CD8-positive, alpha-beta memory T cell (primary cell): ENCODE data around the gene RASGRP3. TPM values are rescaled to one million over a fixed set of nuclear protein-coding genes. Genes with fewer than 3 reads are reported as not detected.

ENCODE experiments used
- CTCF ChIA-PET: fragments of 350-600 bp; sonication (Branson Sonifier 250); formaldehyde crosslinking; loops from one replicate; lab custom pipeline; 2021; ENCODE audit warnings: antibody characterized with exemption; lab: Charles Lee
- POLR2A ChIA-PET: fragments of 350-600 bp; sonication (Branson Sonifier 250); formaldehyde crosslinking; loops from one replicate; lab custom pipeline; 2021; ENCODE audit warnings: antibody characterized with exemption; lab: Charles Lee
- DNase-seq, 5 donors: peaks; one replicate each; pipeline versions ENCODE4 v3.0.0 to v3.0.0-alpha.2; 2020 to 2022; ENCODE audit warnings: mixed read lengths in 1 of 5
- H3K27ac ChIP-seq: one replicate; pipeline ENCODE4 v1.7.0; 2013; ENCODE audit warnings: low read depth, mild to moderate bottlenecking, low read length, moderate library complexity
- H3K27me3 ChIP-seq: 2 replicates; pipeline ENCODE4 v1.7.0; 2013; ENCODE audit warnings: low read length, mild to moderate bottlenecking; ENCODE audit not compliant: insufficient read depth, poor library complexity, severe bottlenecking
- H3K36me3 ChIP-seq: 2 replicates; pipeline ENCODE4 v1.7.0; 2013; ENCODE audit warnings: mild to moderate bottlenecking, low read length, moderate library complexity; ENCODE audit not compliant: insufficient read depth
- H3K4me1 ChIP-seq: 2 replicates; pipeline ENCODE4 v1.7.0; 2013; ENCODE audit warnings: mild to moderate bottlenecking, low read length, moderate library complexity; ENCODE audit not compliant: insufficient read depth
- H3K4me3 ChIP-seq: 2 replicates; pipeline ENCODE4 v1.7.0; 2013; ENCODE audit warnings: mild to moderate bottlenecking, low read length
- H3K9me3 ChIP-seq: 2 replicates; pipeline ENCODE4 v1.7.0; 2013; ENCODE audit warnings: mild to moderate bottlenecking, low read length
- H3K27ac Mint-ChIP-seq, 8 donors: one replicate each; pipeline ENCODE4 v1.8.0; 2020 to 2021; ENCODE audit warnings: mixed read lengths in 8 of 8, mild to moderate bottlenecking in 6 of 8, inconsistent platforms in 3 of 8, moderate library complexity in 3 of 8
- H3K27me3 Mint-ChIP-seq, 2 donors: one replicate each; pipeline ENCODE4 v1.8.0; 2020 to 2021; ENCODE audit warnings: mixed read lengths in 2 of 2, mild to moderate bottlenecking in 1 of 2, moderate library complexity in 1 of 2
- H3K36me3 Mint-ChIP-seq, 3 donors: one replicate each; pipeline ENCODE4 v1.8.0; 2020 to 2021; ENCODE audit warnings: mixed read lengths in 3 of 3, inconsistent platforms in 1 of 3, mild to moderate bottlenecking in 1 of 3
- H3K4me1 Mint-ChIP-seq, 3 donors: one replicate each; pipeline ENCODE4 v1.8.0; 2020 to 2021; ENCODE audit warnings: mixed read lengths in 3 of 3, inconsistent platforms in 1 of 3, mild to moderate bottlenecking in 1 of 3
- H3K4me3 Mint-ChIP-seq, 7 donors: one replicate each; pipeline ENCODE4 v1.8.0; 2020 to 2021; ENCODE audit warnings: mixed read lengths in 7 of 7, mild to moderate bottlenecking in 6 of 7, moderate library complexity in 4 of 7, inconsistent platforms in 2 of 7
- H3K9me3 Mint-ChIP-seq, 5 donors: one replicate each; pipeline ENCODE4 v1.8.0; 2020 to 2022; ENCODE audit warnings: mixed read lengths in 5 of 5, mild to moderate bottlenecking in 3 of 5, moderate library complexity in 2 of 5, inconsistent platforms in 1 of 5
- polyA plus RNA-seq: library from polyadenylated mRNA; unstranded; fragments of 300-500 nt; fragmentation: Illumina TruSeq; gene quantifications from one replicate; pipeline ENCODE4 v1.2.3, GENCODE V29; 2021
- total RNA-seq, 2 experiments: library from RNA; stranded (reverse); gene quantifications; one replicate each; pipeline ENCODE4 v1.2.3, GENCODE V29; 2021

Gene RASGRP3
- total and polyA plus RNA-seq, 3 experiments from 2014 or later: 3.1 to 3.6 (median 3.5) TPM

DNA sequence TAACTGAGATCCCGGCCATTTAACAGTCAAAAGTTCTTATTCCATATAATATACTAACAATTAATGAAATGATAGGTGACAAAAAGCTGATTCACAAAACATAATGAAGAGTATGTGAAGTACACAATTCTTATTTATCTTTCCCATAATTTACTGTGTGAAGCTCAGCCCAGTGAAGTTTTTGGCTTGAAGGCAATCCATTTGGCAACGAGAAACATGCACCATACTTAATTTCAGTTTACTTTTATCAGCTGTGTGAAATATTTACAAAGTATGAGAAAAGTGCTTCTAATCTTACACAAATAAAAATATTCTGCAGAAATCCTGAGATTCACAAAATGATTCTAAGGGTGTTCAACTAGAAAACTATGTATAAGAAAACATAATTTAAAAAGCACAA, 110.3 kb downstream of the RASGRP3 start:
- H3K27ac ChIP-seq: no peak overlapping the region
- Mint-ChIP-seq H3K9me3 (no peaks in the 10 kb centered on the region), H3K36me3 (peaks cover 0 to 77% (median 17%) of the 10 kb centered on the region in 3 donors), H3K27me3 (no peaks in the 10 kb centered on the region), H3K4me3 (no peak overlapping the region), H3K27ac (peak overlapping the region in 2 of 8 donors; percentile 4 to 36), H3K4me1 (peaks cover 7 to 13% (median 10%) of the 10 kb centered on the region in 3 donors)
- POLR2A ChIA-PET: no interaction called here
- CTCF ChIA-PET: no interaction called here
- H3K36me3 ChIP-seq: peaks cover 26% of the 10 kb centered on the region
- H3K4me3 ChIP-seq: no peak overlapping the region
- no peak for DNase-seq
- peaks cover 11% of the 10 kb centered on the region for H3K4me1 ChIP-seq
- no peaks in the 10 kb centered on the region for H3K9me3 ChIP-seq
- no peaks in the 10 kb centered on the region for H3K27me3 ChIP-seq

DNA sequence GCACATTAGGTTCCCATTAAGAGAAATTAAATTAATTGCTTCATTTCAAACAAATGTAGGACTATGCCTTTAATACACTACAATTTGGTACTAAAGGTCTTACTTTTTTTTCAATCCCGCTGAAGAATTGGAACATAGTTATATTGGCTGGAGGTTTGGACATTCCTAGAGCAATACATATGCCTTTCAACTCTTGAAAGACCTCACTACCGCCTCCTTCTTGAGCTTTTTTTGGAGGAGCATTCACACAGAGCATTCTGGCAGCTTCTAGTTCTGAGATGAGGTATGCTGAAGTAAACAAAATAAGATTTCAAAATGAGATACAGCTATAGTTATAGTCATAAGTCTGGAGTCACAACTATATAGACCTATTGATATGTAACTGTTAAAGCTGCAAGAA, 111.8 kb downstream of the RASGRP3 start:
- Mint-ChIP-seq H3K4me1 (peaks cover 8 to 15% (median 13%) of the 10 kb centered on the region in 3 donors), H3K27me3 (no peaks in the 10 kb centered on the region), H3K9me3 (no peaks in the 10 kb centered on the region), H3K4me3 (no peak overlapping the region), H3K27ac (no peak overlapping the region), H3K36me3 (peaks cover 0 to 83% (median 17%) of the 10 kb centered on the region in 3 donors)
- no peaks in the 10 kb centered on the region for H3K27me3 ChIP-seq
- no peaks in the 10 kb centered on the region for H3K4me1 ChIP-seq
- peaks cover 26% of the 10 kb centered on the region for H3K36me3 ChIP-seq
- DNase-seq: no peak
- H3K27ac ChIP-seq: no peak overlapping the region
- CTCF ChIA-PET: interaction anchor here (1.8 kb wide), 1 partner anchor 11 kb away, joined by 6 read pairs; the partner anchor contains the start of gene FAM98A
- POLR2A ChIA-PET: no interaction called here
- H3K9me3 ChIP-seq: no peaks in the 10 kb centered on the region
- no peak overlapping the region for H3K4me3 ChIP-seq

GRCh38 chr2:33589444-33589843, 113.0 kb downstream of the RASGRP3 start:
- ChIA-PET CTCF (interaction anchor here (1.8 kb wide), 1 partner anchor 10 kb away, joined by 6 read pairs; the partner anchor contains the start of gene FAM98A), POLR2A (no interaction called here)
- Mint-ChIP-seq H3K9me3 (no peaks in the 10 kb centered on the region), H3K27ac (no peak overlapping the region), H3K4me1 (peaks cover 14 to 25% (median 21%) of the 10 kb centered on the region in 3 donors), H3K27me3 (no peaks in the 10 kb centered on the region), H3K4me3 (no peak overlapping the region), H3K36me3 (peaks cover 0 to 83% (median 22%) of the 10 kb centered on the region in 3 donors)
- H3K27ac ChIP-seq: no peak overlapping the region
- H3K4me3 ChIP-seq: no peak overlapping the region
- no peak for DNase-seq
- no peaks in the 10 kb centered on the region for H3K27me3 ChIP-seq
- peaks cover 35% of the 10 kb centered on the region for H3K36me3 ChIP-seq
- no peaks in the 10 kb centered on the region for H3K9me3 ChIP-seq
- H3K4me1 ChIP-seq: no peaks in the 10 kb centered on the region

- ChIA-PET POLR2A (no interaction called here), CTCF (interaction anchor here (2.7 to 5.4 kb wide), 2 partner anchors 12 to 120 kb away, joined by 10 to 31 read pairs; no protein-coding TSS in a partner anchor)
- Histone ChIP-seq H3K9me3 (no peaks in the 10 kb centered on the region), H3K27ac (no peak overlapping the region), H3K4me3 (no peak overlapping the region), H3K27me3 (no peaks in the 10 kb centered on the region), H3K4me1 (peaks cover 20% of the 10 kb centered on the region), H3K36me3 (peaks cover 24% of the 10 kb centered on the region)
- peaks cover 7 to 59% (median 11%) of the 10 kb centered on the region in 3 donors for H3K36me3 Mint-ChIP-seq
- DNase-seq: no peak
- H3K4me3 Mint-ChIP-seq: peak overlapping the region in 1 of 7 donors; percentile 19
- H3K27me3 Mint-ChIP-seq: peaks cover 0 to 1% of the 10 kb centered on the region in 2 donors
- no peaks in the 10 kb centered on the region for H3K9me3 Mint-ChIP-seq
- peak overlapping the region in 2 of 8 donors; percentile 41 to 48 for H3K27ac Mint-ChIP-seq
- H3K4me1 Mint-ChIP-seq: peaks cover 51 to 60% (median 60%) of the 10 kb centered on the region in 3 donors
These were observed 118.9 kb downstream of the RASGRP3 start for GRCh38 chr2:33595385-33595784.

- CTCF ChIA-PET: interaction anchor here (5.4 kb wide), 1 partner anchor 14 kb away, joined by 31 read pairs; no protein-coding TSS in a partner anchor
- no peaks in the 10 kb centered on the region for H3K27me3 ChIP-seq
- H3K9me3 Mint-ChIP-seq: no peaks in the 10 kb centered on the region
- peaks cover 47 to 60% (median 58%) of the 10 kb centered on the region in 3 donors for H3K4me1 Mint-ChIP-seq
- no peaks in the 10 kb centered on the region for H3K9me3 ChIP-seq
- H3K27me3 Mint-ChIP-seq: peaks cover 0 to 1% of the 10 kb centered on the region in 2 donors
- POLR2A ChIA-PET: no interaction called here
- peaks cover 17% of the 10 kb centered on the region for H3K36me3 ChIP-seq
- no peak overlapping the region for H3K27ac ChIP-seq
- H3K36me3 Mint-ChIP-seq: peaks cover 7 to 43% (median 11%) of the 10 kb centered on the region in 3 donors
- H3K4me3 ChIP-seq: no peak overlapping the region
- peaks cover 20% of the 10 kb centered on the region for H3K4me1 ChIP-seq
- H3K4me3 Mint-ChIP-seq: peak overlapping the region in 5 of 7 donors; percentile 5 to 95 (median 43)
- peak overlapping the region in 2 of 8 donors; percentile 26 to 35 for H3K27ac Mint-ChIP-seq
- no peak for DNase-seq
These were observed 120.6 kb downstream of the RASGRP3 start for GRCh38 chr2:33597026-33597425.

- ChIA-PET CTCF (interaction anchor here (1.1 to 5.4 kb wide), 4 partner anchors 10 to 1058 kb away, joined by 3 to 31 read pairs (median 14); partner anchors contain the start of gene RASGRP3), POLR2A (interaction anchor here (1.1 to 1.6 kb wide), 2 partner anchors 123 to 226 kb away, joined by 3 to 12 read pairs; partner anchors contain the start of gene RASGRP3)
- Histone ChIP-seq H3K4me3 (peak overlapping the region; percentile 87), H3K27ac (peak overlapping the region; percentile 83), H3K9me3 (no peaks in the 10 kb centered on the region), H3K4me1 (peaks cover 20% of the 10 kb centered on the region), H3K27me3 (no peaks in the 10 kb centered on the region), H3K36me3 (peaks cover 14% of the 10 kb centered on the region)
- Mint-ChIP-seq H3K27me3 (peaks cover 0 to 6% of the 10 kb centered on the region in 2 donors), H3K4me1 (peaks cover 42 to 48% (median 46%) of the 10 kb centered on the region in 3 donors), H3K4me3 (peak overlapping the region; percentile 94 to 99 (median 96)), H3K36me3 (peaks cover 7 to 27% (median 9%) of the 10 kb centered on the region in 3 donors), H3K9me3 (no peaks in the 10 kb centered on the region), H3K27ac (peak overlapping the region; percentile 84 to 98 (median 96))
- DNase-seq: peak in 3 of 5 donors; percentile 4 to 60 (median 15)
These were observed 122.2 kb downstream of the RASGRP3 start for GRCh38 chr2:33598561-33599174.

- peaks cover 20% of the 10 kb centered on the region for H3K4me1 ChIP-seq
- POLR2A ChIA-PET: interaction anchor here (1.1 to 1.6 kb wide), 3 partner anchors 9 to 227 kb away, joined by 3 to 12 read pairs (median 3); partner anchors contain the start of gene RASGRP3
- DNase-seq: peak; percentile 98 to 99 (median 99)
These were observed 122.9 kb downstream of the RASGRP3 start, which contains the start of gene FAM98A for GRCh38 chr2:33599175-33599942. Gene FAM98A, minus strand, starts transcription at chr2:33599299. Its CDS starts 78 bp downstream, at chr2:33599221.

More at GRCh38 chr2:33599175-33599942, 122.9 kb downstream of the RASGRP3 start, which contains the start of gene FAM98A:
- Mint-ChIP-seq H3K36me3 (peaks cover 6 to 22% (median 7%) of the 10 kb centered on the region in 3 donors), H3K27me3 (peaks cover 0 to 6% of the 10 kb centered on the region in 2 donors), H3K9me3 (no peaks in the 10 kb centered on the region), H3K4me3 (peak within 1 kb of the TSS; percentile 94 to 99 (median 96)), H3K4me1 (peaks cover 39 to 44% (median 41%) of the 10 kb centered on the region in 3 donors), H3K27ac (peak within 1 kb of the TSS; percentile 84 to 98 (median 96))
- H3K27ac ChIP-seq: peak within 1 kb of the TSS; percentile 83
- peak within 1 kb of the TSS; percentile 87 for H3K4me3 ChIP-seq
- no peaks in the 10 kb centered on the region for H3K27me3 ChIP-seq
- H3K36me3 ChIP-seq: peaks cover 8% of the 10 kb centered on the region
- no peaks in the 10 kb centered on the region for H3K9me3 ChIP-seq
- CTCF ChIA-PET: interaction anchor here (1.1 to 5.4 kb wide), 4 partner anchors 11 to 1058 kb away, joined by 3 to 31 read pairs (median 14); partner anchors contain the start of gene RASGRP3
